ENCODE data around the gene ARFGAP2. TPM values are rescaled to one million over a fixed set of nuclear protein-coding genes. Genes with fewer than 3 reads are reported as not detected.

ARFGAP2 gene
- polyA plus RNA-seq, 1 donor (not counting 4 experiments of a cell fraction or from before 2014, with no cell fraction given) = 51.0 TPM

DNA sequence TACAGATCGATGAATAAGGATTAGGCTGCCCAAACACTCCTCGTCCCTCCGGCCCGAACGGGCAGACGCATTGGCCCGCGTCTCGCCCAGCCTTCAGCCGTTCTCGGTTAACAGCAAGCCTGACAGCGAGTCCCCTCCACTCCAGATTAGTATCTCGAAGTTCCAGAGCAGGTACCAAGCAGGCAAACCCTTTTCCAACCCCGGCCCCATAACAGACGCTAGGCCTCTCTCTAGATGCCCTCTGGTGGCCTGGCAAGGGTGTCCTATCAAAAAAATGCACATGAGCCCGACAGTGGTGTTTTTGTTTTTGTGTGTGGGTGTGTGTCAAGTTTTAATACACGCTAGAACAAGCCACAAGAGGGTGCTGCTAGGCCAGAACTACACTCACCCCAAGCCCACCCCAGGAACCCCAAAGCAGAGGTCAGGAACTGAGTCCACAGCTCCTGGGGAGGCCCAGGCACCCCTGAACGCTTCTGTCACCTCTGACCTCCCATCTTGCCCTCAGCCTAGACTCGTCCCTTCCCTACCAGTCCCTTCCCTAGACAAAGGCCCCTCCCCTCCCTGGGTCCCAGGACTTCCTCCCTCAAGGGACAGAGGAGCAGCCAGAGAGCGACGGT is 658 bp upstream of the ARFGAP2 start:
- peaks cover 5% of the 10 kb centered on the region for H4K20me1 ChIP-seq (ENCODE audit: control insufficient read depth, extremely low read depth, insufficient read depth, low read length)
- H3K4me2 ChIP-seq (ENCODE audit: control insufficient read depth, extremely low read depth, insufficient read depth, low read depth, low read length) = peak overlapping the region; percentile 84
- no peaks in the 10 kb centered on the region for H3K9me1 ChIP-seq (ENCODE audit: control insufficient read depth, extremely low read depth, insufficient read depth, low read length)
- no peaks in the 10 kb centered on the region for H3K27me3 ChIP-seq (ENCODE audit: control insufficient read depth, extremely low read depth, insufficient read depth, low read length)
- peak; percentile 83 for FAIRE-seq
- peak overlapping the region; percentile 89 for H2AFZ ChIP-seq (ENCODE audit: control insufficient read depth, low read length)
- peaks cover 50% of the 10 kb centered on the region for H3K79me2 ChIP-seq (ENCODE audit: control insufficient read depth, insufficient read depth, low read length)
- dilution Hi-C loops (cut with MboI; ENCODE audit: extremely low pct_ligation_motif_present, low sequenced_read_pairs) = no loop called here
- peak overlapping the region; percentile 77 to 92 (median 79) for H3K4me3 ChIP-seq (ENCODE audit: control insufficient read depth in 2 of 3, extremely low read depth in 1 of 3, insufficient read depth in 2 of 3, low read depth in 1 of 3, low read length in 3 of 3)
- peak overlapping the region; percentile 92 for H3K27ac ChIP-seq (ENCODE audit: control insufficient read depth, insufficient read depth, low read length)
- H3K9me3 ChIP-seq (ENCODE audit: control insufficient read depth, low read depth, low read length) = no peaks in the 10 kb centered on the region
- TF ChIP-seq CTCF (optimal IDR thresholded peaks at IDR 0.05 in 1 of 3, IDR thresholded peaks at IDR 0.05 in 1 of 3, conservative IDR thresholded peaks at IDR 0.05 in 1 of 3; ENCODE audit: extremely low read depth in 1 of 3, insufficient read depth in 2 of 3, low read length in 3 of 3) (peak; percentile 62 to 77 (median 76)), EZH2 (IDR thresholded peaks at IDR 0.05; ENCODE audit: low read length) (no peak)
- H3K36me3 ChIP-seq (ENCODE audit: control insufficient read depth in 2 of 2, extremely low read depth in 1 of 2, insufficient read depth in 2 of 2, low read length in 2 of 2) = peaks cover 36 to 40% of the 10 kb centered on the region in 2 experiments
- peak; percentile 46 for DNase-seq (ENCODE audit: low read depth, low spot score)
- H3K4me1 ChIP-seq (ENCODE audit: control insufficient read depth, extremely low read depth, insufficient read depth, low read length) = peaks cover 20% of the 10 kb centered on the region
- peak overlapping the region; percentile 99 for H3K9ac ChIP-seq (ENCODE audit: control insufficient read depth, extremely low read depth, insufficient read depth, low read length)

DNA sequence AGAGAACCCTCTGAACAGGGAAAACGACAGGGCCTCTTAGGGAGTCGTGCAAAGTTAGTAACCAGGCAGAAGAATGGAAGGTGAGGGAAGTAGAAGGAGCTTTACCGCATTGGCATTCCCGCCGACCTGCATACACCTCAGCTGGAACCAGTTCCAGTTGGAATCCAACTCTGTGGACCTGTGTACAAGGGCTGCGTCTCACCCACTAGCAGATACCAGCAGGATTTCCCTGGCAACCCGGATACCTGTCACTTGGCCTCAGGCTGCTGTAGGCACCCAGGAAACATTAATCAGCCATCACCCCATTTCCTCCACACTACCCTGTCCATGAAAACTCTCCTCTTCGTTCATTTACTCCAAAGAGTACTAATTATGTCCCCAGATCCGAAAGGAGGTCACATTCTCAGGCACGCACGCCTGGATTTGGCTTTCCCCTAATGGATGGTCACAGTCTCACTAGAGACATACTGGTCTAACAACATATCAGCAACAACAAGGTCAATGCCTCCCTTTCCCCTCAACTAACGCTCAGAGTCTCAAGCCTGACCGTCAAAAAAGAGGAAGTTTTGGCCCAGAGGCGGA is 842 bp downstream of the ARFGAP2 start:
- Histone ChIP-seq H3K79me2 (ENCODE audit: control insufficient read depth, insufficient read depth, low read length) (peaks cover 60% of the 10 kb centered on the region), H3K27ac (ENCODE audit: control insufficient read depth, insufficient read depth, low read length) (peak overlapping the region; percentile 98), H3K4me1 (ENCODE audit: control insufficient read depth, extremely low read depth, insufficient read depth, low read length) (peaks cover 20% of the 10 kb centered on the region), H3K9me3 (ENCODE audit: control insufficient read depth, low read depth, low read length) (no peaks in the 10 kb centered on the region), H4K20me1 (ENCODE audit: control insufficient read depth, extremely low read depth, insufficient read depth, low read length) (peaks cover 5% of the 10 kb centered on the region), H3K4me2 (ENCODE audit: control insufficient read depth, extremely low read depth, insufficient read depth, low read depth, low read length) (peak overlapping the region; percentile 97), H3K4me3 (ENCODE audit: control insufficient read depth in 2 of 3, extremely low read depth in 1 of 3, insufficient read depth in 2 of 3, low read depth in 1 of 3, low read length in 3 of 3) (peak overlapping the region; percentile 92 to 99 (median 94)), H3K36me3 (ENCODE audit: control insufficient read depth in 2 of 2, extremely low read depth in 1 of 2, insufficient read depth in 2 of 2, low read length in 2 of 2) (peaks cover 46 to 47% of the 10 kb centered on the region in 2 experiments), H3K9ac (ENCODE audit: control insufficient read depth, extremely low read depth, insufficient read depth, low read length) (peak overlapping the region; percentile 99), H3K9me1 (ENCODE audit: control insufficient read depth, extremely low read depth, insufficient read depth, low read length) (no peaks in the 10 kb centered on the region), H3K27me3 (ENCODE audit: control insufficient read depth, extremely low read depth, insufficient read depth, low read length) (no peaks in the 10 kb centered on the region), H2AFZ (ENCODE audit: control insufficient read depth, low read length) (peak overlapping the region; percentile 95)
- dilution Hi-C loops (cut with MboI; ENCODE audit: extremely low pct_ligation_motif_present, low sequenced_read_pairs) = no loop called here
- TF ChIP-seq EZH2 (IDR thresholded peaks at IDR 0.05; ENCODE audit: low read length) = no peak
- no peak for TF ChIP-seq CTCF (optimal IDR thresholded peaks at IDR 0.05 in 1 of 3, IDR thresholded peaks at IDR 0.05 in 1 of 3, conservative IDR thresholded peaks at IDR 0.05 in 1 of 3; ENCODE audit: extremely low read depth in 1 of 3, insufficient read depth in 2 of 3, low read length in 3 of 3)
- no peak for FAIRE-seq
- no peak for DNase-seq (ENCODE audit: low read depth, low spot score)
